Pancreas (tissue), 10 donors: ENCODE measurements around the gene NDUFA8. TPM values are rescaled to one million over a fixed set of nuclear protein-coding genes. Genes with fewer than 3 reads are reported as not detected.

Source experiments
- ATAC-seq, 4 donors: fragments of 200-7000 bp; cut with Tn5 transposase; one replicate each; pipeline versions ENCODE4 v1.8.0 to v1.9.1; 2020; ENCODE audit warnings: mild to moderate bottlenecking in 4 of 4, moderate library complexity in 4 of 4
- DNase-seq, 6 donors: peaks; one replicate each; pipeline ENCODE4 v3.0.0-alpha.2; 2020
- FAIRE-seq: peaks from 2 replicates; lab custom pipeline; 2012; peaks lifted over from hg19 to GRCh38; lab: Jason Lieb, UNC
- H3K27ac ChIP-seq, 4 donors: fragments of 200-600 bp; sonication (generic); 1 replicate in 3 of 4; 2 replicates in 1 of 4; pipeline versions ENCODE4 v1.5.0 to v1.8.0; 2020
- H3K27me3 ChIP-seq, 4 donors: fragments of 200-600 bp; one replicate each; pipeline ENCODE4 v1.8.0; 2021
- H3K36me3 ChIP-seq, 3 donors: fragments of 200-600 bp; sonication (generic) in 1 of 3; one replicate each; pipeline versions ENCODE4 v1.5.0 to v1.8.0; 2020 to 2021
- H3K4me1 ChIP-seq, 3 donors: fragments of 200-600 bp; one replicate each; pipeline ENCODE4 v1.8.0; 2021
- H3K4me3 ChIP-seq, 4 donors: fragments of 200-600 bp; sonication (generic) in 2 of 4; one replicate each; pipeline versions ENCODE4 v1.5.0 to v1.8.0; 2020 to 2021
- H3K9me3 ChIP-seq, 4 donors: fragments of 200-600 bp; one replicate each; pipeline ENCODE4 v1.8.0; 2021
- CTCF ChIP-seq, 4 donors: fragments of 200-600 bp; sonication (generic) in 3 of 4; IDR thresholded peaks; one replicate each; pipeline versions ENCODE4 v1.5.0 to v1.8.0; 2021; ENCODE audit warnings: antibody characterized with exemption in 4 of 4
- WGBS, 2 donors: extraction: QIAGEN DNeasy Blood & Tissue Kit; methylation state at CpG; one replicate each; pipeline ENCODE4 v1.1.7; 2013; 5-methylcytosine and 5-hydroxymethylcytosine counted together
- intact Hi-C, 3 donors: fragments of 100-400 bp; cut with DNase I; formaldehyde crosslinking; loops; one replicate each; pipeline versions ENCODE4 v1.11.1 to v1.14.2; 2022
- polyA plus RNA-seq, 2 donors: library from polyadenylated mRNA; stranded (reverse); fragments of 200-250 nt; gene quantifications; one replicate each; pipeline ENCODE4 v1.2.3, GENCODE V29; 2013
- total RNA-seq, 6 donors: library from RNA; stranded (reverse); fragmentation: NEBNext Ultra II Directional in 4 of 6; extraction: Animal tissue kit (Norgen Biotek cat#: 25700) in 4 of 6; gene quantifications; one replicate each; pipeline versions ENCODE4 v1.2.1 to v1.2.4, GENCODE V29; 2021 to 2023
- donor health status: healthy with polysubstance abuse.
- donor health status: DM: no; HTN: no; CAD: no; lungs with moderate emphysema.
- donor health status: DM: no; HTN: no; CAD: no.
- donor health status: control.
- donor health status: control.
- donor health status: Bipolar disorder and iron deficiency.
- donor health status: DM: yes; HTN: yes; CAD: no.
- donor health status: DM: no; HTN: no; CAD: no.
- donor health status: DM: no; HTN: no; CAD: no.
- donor health status: DM: yes; HTN: yes; CAD: no.

Gene NDUFA8
- total and polyA plus RNA-seq, 8 donors = 10.7 to 37.3 (median 16.4) TPM

- no peak for ATAC-seq
- no peak for DNase-seq
- whole genome bisulfite sequencing, 2 donors = 51 to 53% methylated on average over 21 of the region's 21 CpGs
These were observed 28.1 kb downstream of the NDUFA8 start for GRCh38 chr9:122131401-122132001.

DNA sequence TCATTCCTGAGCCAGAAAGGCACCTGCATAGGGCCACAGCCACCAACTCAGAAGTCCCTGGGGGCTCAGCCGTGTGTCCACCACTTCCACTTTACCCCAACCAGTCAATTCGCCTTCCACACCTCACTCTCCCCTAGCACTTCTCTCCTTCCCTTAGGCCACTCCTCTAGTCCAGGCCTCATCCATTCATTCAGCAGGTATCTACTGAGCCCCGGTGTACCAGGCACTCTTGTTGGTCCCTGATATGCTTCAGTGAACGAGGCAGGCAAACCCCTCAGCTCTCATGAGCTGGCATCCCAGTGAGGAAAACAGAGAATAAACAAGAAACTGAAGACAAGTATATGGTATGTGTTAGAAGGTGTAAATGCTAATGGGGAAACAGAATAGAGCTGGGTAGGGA lies 28.7 kb downstream of the NDUFA8 start:
- no peak for FAIRE-seq

More at GRCh38 chr9:122131401-122132001, 28.1 kb downstream of the NDUFA8 start:
- intact Hi-C loops = no loop called here
- Histone ChIP-seq H3K4me1 (peaks cover 0 to 2% (median 0%) of the 10 kb centered on the region in 3 donors), H3K27ac (no peak overlapping the region), H3K9me3 (no peaks in the 10 kb centered on the region), H3K27me3 (no peaks in the 10 kb centered on the region), H3K4me3 (no peak overlapping the region), H3K36me3 (no peaks in the 10 kb centered on the region)
- TF ChIP-seq CTCF (IDR thresholded peaks at IDR 0.05) = no peak
- no peak for FAIRE-seq

DNA sequence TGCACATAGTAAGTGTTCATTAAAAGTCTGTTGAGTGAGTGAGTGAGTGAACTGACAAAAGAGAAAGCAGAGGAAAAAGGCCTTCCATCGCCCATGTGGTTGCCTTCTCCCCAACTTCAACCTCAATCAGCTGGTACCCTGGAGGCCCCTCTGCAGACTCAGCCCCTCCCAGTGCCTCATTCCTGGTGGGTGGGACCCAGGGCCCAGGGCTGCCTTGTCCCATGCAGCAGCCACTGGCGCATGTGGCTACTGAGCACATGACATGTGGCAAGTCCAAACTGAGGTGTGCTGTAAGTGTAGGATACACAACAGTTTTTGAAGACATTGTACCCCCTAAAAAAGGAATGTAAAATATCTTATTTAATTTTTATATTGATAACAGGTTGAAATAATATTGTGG lies 29.6 kb downstream of the NDUFA8 start:
- no peak for TF ChIP-seq CTCF (IDR thresholded peaks at IDR 0.05)
- intact Hi-C loops = loop anchor here in 1 of 3 donors (5.0 kb wide), 1 partner anchor 217 kb away; no protein-coding TSS in a partner anchor
- Histone ChIP-seq H3K36me3 (no peaks in the 10 kb centered on the region), H3K27me3 (no peaks in the 10 kb centered on the region), H3K4me1 (peaks cover 0 to 5% (median 0%) of the 10 kb centered on the region in 3 donors), H3K4me3 (no peak overlapping the region), H3K9me3 (no peaks in the 10 kb centered on the region), H3K27ac (no peak overlapping the region)
- no peak for DNase-seq
- FAIRE-seq = no peak
- ATAC-seq = no peak
- 90 to 94% methylated on average over 2 of the region's 2 CpGs for WGBS, 2 donors

More for the DNA sequence above, 28.7 kb downstream of the NDUFA8 start:
- Histone ChIP-seq H3K9me3 (no peaks in the 10 kb centered on the region), H3K36me3 (no peaks in the 10 kb centered on the region), H3K4me3 (no peak overlapping the region), H3K27me3 (no peaks in the 10 kb centered on the region), H3K4me1 (peaks cover 0 to 5% (median 0%) of the 10 kb centered on the region in 3 donors), H3K27ac (no peak overlapping the region)
- 71 to 73% methylated on average over 4 of the region's 4 CpGs for WGBS, 2 donors
- intact Hi-C loops = no loop called here
- no peak for TF ChIP-seq CTCF (IDR thresholded peaks at IDR 0.05)
- ATAC-seq (no peak), DNase-seq (no peak)

DNA sequence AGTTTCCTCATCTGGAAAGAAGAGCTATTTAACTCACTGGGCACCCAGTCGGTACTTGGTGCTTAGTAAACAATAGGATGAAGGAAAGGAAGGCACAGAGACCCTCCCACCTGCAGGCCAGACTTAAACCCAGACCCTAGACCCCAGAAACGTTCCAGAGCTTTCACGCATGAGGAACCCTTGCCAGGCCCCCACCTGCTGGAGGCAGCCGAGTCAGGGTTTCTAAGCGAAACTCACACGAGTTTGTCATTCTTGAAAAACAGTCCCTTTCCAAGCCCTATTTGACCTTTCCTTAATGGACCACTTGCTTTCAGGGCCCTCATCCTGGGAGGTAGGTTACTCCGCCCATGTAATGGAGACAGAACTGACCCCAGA lies 30.6 kb downstream of the NDUFA8 start:
- no peak for FAIRE-seq
- H3K9me3 ChIP-seq = no peaks in the 10 kb centered on the region
- intact Hi-C loops = loop anchor here in 1 of 3 donors (5.0 kb wide), 1 partner anchor 218 kb away; no protein-coding TSS in a partner anchor
- H3K4me1 ChIP-seq = peaks cover 0 to 5% (median 0%) of the 10 kb centered on the region in 3 donors
- H3K4me3 ChIP-seq = no peak overlapping the region
- no peak for DNase-seq
- no peaks in the 10 kb centered on the region for H3K27me3 ChIP-seq
- ATAC-seq = no peak
- 73 to 85% methylated on average over 7 of the region's 7 CpGs for WGBS, 2 donors
- no peak overlapping the region for H3K27ac ChIP-seq
- no peak for TF ChIP-seq CTCF (IDR thresholded peaks at IDR 0.05)
- no peaks in the 10 kb centered on the region for H3K36me3 ChIP-seq
